ENCODE measurements around the gene SLC13A3.

SLC13A3 gene

GRCh38 chr20:46631212-46631869 is 19.9 kb downstream of the SLC13A3 start:
- no peak for DNase-seq

- no peak for DNase-seq
Measured at GRCh38 chr20:46630306-46630705, 21.0 kb downstream of the SLC13A3 start.

DNA sequence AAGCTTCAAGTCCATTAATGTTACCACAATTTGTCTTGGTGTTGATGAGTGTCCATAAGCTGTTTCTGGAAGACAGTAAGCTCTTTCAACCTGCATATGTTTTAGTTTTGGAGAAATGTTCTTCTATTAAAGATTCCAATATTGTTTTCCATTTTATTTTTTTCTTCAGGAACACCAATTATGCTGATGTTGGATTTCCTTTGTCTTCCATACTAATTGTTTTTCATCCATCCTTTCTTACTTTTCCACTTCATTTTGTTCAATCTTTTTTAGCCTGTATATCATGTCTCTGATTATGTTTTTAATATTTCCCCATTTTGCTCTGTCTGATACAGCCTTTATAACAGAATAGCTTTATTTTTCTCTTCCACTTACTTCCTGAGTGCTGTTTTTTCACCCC is 21.9 kb downstream of the SLC13A3 start:
- no peak for DNase-seq

DNA sequence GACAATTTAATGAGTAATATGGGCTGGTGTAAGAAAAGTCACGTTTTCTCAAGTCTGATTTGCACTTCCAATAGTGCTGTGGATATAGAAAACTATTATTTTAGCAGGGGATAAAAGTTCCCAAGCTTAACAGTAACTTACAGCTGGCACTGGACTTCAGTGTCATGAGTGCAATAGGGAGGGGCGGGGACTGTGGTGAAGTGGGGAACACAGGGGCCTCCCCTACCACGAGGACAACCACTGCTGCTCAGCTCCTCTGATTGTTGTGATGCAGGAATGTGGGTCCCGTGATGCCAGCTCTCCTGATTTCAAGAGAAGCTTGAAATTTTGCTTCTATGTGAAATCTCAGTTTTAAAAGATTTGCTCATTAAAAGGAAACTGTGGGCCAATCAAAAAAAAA is 24.0 kb downstream of the SLC13A3 start:
- no peak for DNase-seq

GRCh38 chr20:46626758-46627157 is 24.5 kb downstream of the SLC13A3 start:
- no peak for DNase-seq

- no peak for DNase-seq
Measured at GRCh38 chr20:46625875-46626373, 25.3 kb downstream of the SLC13A3 start.

DNA sequence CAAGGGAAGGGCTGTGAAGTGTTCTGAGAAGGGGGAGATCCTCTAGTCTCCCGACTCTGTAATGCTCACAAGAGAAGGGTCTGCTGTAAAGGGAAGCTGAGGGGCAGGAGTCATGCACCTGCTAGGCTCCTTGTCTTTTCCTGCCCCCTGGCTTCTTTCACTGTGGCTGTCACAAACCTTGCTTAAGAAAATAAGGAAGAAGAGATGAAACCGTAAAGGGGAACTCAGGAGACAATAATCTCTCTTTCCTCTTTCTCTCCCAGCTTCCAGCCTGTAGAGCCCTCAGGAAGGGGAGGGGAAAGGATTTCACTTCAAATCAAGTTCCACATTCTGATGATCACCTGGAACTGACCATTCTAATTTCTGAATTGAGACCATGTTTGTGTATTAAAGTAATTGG is 26.3 kb downstream of the SLC13A3 start:
- DNase-seq = no peak

DNA sequence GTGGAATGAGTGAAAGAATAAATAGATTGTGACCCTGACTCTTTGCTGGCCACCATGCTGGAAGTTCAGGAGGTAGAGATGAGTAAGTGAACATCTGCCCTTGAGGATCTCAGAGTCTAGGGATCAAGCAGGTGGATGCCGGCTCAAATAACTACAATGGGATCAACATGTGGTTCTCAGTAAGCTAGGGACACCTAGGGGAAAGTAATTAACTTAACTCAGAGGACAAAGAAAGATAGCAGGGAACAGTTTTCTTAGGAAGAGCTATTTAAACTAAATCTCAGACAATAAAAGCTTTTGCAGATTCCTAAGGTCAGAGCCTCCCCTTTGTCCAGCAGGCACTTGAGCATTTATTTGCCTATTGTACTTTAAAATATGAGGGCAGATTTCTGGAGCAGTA is 29.1 kb downstream of the SLC13A3 start:
- DNase-seq = no peak

DNA sequence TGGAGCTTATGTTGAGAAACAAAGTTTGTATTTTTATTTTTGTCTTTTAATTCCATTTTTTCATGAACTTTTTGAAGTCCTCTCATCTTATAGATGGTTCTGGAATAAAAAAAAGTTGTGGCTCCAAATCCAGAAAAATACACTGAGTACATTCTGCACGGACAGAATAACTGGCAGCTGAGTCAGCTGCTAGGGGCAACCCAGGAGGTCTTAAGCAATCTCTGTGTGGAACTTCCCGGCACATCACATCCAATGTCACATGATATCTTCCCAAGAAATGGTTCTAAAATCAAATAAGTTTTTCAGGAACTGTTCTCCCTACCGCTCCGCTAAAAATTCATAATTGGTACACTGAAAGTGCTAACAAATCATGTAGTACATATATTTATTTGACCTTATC is 29.8 kb downstream of the SLC13A3 start:
- DNase-seq = no peak

GRCh38 chr20:46619445-46619844 is 31.8 kb downstream of the SLC13A3 start:
- DNase-seq = no peak

- DNase-seq = no peak
Measured at GRCh38 chr20:46618316-46619100, 32.8 kb downstream of the SLC13A3 start.

DNA sequence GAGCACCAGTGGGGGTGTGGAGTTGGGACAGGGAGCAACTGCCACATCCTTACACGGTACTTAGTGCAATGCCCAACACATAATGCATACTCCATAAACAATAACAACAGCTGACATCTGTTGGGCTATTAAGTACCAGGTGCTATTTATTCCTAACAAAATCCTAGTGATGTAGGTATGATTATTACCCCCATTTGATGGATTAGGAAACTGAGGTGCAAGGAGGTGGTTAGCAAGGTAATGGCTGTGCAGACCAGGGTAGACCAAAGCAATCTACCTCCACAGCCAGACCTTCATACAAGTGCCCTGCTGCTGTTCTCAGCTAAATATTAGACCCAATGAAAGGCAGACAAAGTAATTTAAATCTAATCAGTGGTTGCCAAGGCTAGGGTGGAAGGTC is 36.8 kb downstream of the SLC13A3 start:
- DNase-seq = no peak

DNA sequence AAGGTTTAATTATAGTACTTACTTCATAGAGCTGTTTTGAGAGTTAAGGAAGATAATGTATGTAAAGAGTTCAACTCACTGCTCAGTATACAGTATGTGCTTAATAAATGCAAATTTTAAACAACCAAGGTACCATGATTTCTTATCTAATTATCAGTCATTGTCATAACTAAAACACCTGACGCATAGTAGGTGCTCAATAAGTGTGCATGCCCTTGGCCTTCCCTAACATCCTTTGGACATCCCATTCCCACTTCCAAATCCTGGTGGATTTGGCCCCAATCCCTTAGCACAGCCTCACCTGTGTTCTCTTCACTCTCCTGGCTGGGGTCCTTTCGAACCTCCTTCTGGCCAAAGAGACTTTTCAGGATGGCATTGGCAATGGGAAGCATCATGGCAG is 41.1 kb downstream of the SLC13A3 start:
- no peak for DNase-seq

GRCh38 chr20:46609043-46609442 is 42.2 kb downstream of the SLC13A3 start:
- DNase-seq = no peak

DNA sequence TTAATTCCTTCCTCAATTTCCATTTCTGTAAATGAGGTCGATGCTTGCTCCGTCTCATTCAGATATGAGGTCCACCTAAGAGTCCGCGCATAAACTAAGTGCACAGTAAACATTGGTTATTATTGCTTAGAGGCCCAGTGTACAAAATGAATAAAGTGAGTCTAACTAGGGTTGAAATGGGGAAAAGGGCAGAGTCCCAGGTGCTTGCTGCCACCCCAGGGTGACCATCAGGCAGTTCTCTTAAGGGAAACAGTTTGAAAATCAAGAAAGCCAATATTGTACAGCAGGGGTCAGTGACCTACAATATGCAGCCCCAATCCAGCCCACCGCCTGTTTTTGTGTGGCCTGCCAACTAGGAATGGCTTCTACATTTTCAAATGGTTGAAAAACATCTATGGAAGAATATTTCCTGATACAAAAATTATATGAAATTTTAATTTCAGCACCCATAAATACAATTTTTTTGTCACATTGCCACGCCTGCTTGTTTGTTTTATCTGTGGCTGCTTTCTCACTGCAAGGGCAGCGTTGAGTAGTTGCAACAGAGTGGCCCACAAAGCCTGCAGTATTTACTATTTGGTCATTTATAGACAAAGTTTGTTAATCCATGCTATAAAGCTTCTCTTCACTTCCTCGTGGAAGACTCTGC is 43.3 kb downstream of the SLC13A3 start:
- DNase-seq = no peak

- no peak for DNase-seq
Measured at GRCh38 chr20:46607191-46607848, 43.9 kb downstream of the SLC13A3 start.

GRCh38 chr20:46606817-46607190 is 44.5 kb downstream of the SLC13A3 start:
- no peak for DNase-seq

- DNase-seq = no peak
Measured at GRCh38 chr20:46605978-46606816, 45.1 kb downstream of the SLC13A3 start.

DNA sequence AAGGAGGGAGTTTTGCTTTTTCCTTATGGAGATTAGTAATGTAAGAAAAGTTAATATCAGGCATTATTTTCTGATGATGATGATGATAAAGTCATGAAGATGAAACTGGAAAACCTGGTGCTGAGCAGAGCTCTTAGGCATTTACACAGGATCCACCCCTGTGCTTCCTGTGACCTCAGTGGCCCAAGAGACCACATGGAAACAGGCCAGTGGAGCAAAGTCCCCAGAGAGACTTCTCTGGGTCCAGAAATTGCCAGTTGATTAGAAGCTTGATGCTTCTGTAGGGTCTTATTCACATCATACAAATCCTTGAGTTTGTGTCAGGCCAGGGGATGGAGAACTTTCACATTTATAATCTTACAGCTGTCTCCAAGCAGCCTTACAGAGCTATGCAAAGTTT is 46.1 kb downstream of the SLC13A3 start:
- no peak for DNase-seq

DNA sequence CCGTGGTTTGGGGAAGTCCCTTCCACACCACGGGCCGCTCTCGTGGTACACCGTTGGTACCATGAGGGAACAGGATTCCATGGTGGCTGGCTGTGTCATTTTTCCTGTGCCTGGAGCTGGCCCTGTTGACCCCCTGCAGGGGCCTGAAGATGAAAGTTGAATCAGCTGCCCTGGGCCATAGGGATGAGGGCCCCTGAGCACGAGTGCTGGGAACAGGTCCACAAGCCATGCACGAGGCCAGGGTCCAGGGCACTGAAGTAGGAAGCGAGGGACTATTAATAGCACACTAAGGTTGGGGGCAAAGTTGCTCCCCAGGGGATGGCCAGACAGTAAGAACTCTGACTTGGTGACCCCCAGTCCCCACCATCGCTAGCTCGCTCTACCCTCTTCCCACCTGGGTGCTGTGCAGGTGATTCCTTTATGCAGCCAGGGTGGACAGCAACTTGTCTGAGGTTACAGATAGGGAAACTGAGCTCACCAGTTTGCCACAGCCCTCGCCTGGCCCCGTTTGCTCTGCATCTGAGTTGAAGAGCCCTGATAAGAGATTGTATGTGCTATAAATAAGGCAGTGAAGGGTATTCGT is 46.6 kb downstream of the SLC13A3 start:
- no peak for DNase-seq

- no peak for DNase-seq
Measured at GRCh38 chr20:46602429-46602828, 48.8 kb downstream of the SLC13A3 start.

DNA sequence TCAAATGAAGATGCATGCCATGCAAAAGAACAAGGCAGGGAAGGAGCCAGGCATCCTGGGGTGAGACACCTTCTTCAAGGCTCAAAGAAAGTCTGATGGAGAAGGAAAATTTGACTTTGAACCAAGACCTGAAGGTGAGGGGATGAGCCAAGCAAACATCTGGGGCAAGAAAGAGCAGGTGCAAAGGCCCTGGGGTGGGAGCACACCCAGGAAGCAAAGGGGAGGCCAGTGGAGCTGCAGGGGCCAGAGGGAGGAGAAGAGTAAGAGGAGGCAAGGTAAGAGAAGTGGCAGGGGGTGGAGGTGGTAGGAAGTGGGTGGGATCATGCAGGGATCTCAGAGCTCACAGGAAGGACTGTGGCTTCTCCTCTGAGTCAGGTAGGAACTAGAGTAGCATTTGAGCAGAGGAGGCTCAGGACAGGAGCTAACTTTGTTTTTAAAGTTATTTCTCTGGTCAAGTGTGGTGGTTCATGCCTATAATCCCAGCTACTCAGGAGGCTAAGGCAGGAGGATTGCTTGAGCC is 49.6 kb downstream of the SLC13A3 start:
- no peak for DNase-seq
